ENCODE data around the gene SLC6A17.

SLC6A17 gene

DNA sequence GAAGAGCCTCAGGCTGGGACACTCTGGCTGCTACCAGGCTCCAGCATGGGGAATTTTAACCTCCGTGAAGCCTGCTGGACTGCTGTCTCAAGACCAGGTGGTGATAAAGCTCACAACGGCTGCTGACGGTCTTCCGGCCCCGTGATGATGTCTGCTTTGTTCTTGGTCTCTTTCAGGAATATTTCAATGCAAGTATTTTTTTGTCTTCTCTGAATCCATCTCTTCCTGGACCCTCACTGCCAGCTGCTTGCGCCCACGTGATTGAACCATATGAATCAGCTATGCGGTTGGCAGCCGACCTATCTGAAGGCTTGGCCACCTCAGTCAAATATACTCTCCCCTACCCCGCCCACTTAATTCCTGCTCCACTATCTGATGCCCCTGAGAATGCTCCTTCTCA, 14.6 kb upstream of the SLC6A17 start:
- DNase-seq: no peak

DNA sequence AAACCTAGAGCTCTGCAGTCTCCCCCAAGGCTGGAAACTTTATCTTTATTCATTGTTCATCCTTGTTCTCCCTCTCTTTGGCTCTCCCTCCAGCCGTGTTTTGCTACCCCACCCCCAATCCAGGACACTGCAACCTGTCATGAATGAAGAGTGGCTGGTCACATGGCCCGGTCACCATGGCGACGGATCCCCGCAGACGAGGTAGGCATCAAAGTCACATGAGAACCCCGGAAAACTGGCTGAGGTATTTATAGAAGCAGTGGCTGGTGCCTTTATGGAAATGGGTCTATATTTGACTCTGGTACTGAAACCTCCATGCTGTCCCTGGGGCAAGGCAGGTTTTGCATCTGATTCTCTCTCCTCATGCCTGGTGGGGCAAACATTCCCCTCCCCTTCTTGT, 13.4 kb upstream of the SLC6A17 start:
- peak; percentile 53 for DNase-seq

DNA sequence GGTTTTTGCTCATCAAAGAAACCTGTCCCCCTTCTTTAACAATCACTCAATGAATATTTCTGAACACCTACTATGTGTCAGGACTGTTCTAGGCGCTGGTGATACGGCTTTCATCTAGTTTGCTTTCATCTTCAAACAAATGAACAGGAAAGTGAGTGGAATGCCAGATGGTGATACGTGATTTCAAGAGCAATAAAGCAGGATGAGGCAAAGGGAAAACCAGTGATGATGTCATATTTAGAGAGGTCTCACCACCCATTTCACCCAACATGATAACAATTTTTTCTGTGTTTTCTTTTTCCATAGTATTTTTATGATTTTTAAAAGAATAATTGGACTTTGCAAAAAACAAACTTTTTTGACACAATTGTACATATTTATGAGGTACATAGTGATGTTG, 11.3 kb upstream of the SLC6A17 start:
- no peak for DNase-seq

- DNase-seq: no peak
Observed at GRCh38 chr1:110144366-110144765, 5.9 kb upstream of the SLC6A17 start.

DNA sequence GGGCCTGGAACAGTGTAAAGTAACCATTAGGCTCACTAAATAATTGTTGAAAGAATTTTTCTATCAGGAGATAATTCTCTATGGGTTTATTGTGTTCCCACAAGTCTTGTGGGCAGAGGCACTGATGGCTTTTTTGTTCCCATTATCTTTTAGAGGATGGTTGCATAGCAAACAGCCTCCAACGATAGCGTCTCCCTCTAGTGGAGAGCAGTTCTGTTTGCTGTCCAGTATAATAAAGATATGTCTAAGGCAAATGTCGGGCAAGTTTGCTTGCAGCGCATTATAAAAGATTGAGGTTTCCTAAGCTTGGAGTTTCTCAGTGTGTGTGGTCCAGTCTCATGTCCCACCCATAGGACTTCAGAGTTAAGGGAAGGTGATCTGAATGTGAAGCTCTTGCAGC, 1.3 kb upstream of the SLC6A17 start:
- peak; percentile 50 for DNase-seq

GRCh38 chr1:110151175-110151669, 928 bp downstream of the SLC6A17 start:
- no peak for DNase-seq

- DNase-seq: no peak
Observed at GRCh38 chr1:110152133-110152785, 2.0 kb downstream of the SLC6A17 start.

- peak; percentile 10 for DNase-seq
Observed at GRCh38 chr1:110153407-110153950, 3.2 kb downstream of the SLC6A17 start.

GRCh38 chr1:110155878-110156522, 5.7 kb downstream of the SLC6A17 start:
- no peak for DNase-seq

DNA sequence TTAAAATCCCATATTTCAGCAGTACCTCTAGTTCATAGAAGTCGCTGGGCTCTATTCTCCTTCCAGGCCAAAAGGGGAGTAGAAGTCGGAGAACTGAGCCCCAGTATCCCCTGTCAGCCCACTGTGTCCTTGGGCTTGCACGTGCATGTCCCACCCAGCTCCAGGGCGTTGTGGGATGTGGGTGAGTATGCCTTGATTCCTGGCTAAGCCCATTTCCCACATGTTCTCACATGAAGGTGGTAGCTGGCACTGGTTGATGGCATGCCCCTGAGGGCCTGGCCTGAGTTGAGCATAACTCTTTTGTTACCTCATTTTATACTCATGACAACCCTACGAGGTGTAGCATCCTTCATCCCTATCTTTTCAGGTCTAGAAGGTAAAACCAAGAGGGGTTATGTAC, 8.0 kb downstream of the SLC6A17 start:
- DNase-seq: no peak

- peak; percentile 37 for DNase-seq
Observed at GRCh38 chr1:110159168-110159567, 8.9 kb downstream of the SLC6A17 start.

DNA sequence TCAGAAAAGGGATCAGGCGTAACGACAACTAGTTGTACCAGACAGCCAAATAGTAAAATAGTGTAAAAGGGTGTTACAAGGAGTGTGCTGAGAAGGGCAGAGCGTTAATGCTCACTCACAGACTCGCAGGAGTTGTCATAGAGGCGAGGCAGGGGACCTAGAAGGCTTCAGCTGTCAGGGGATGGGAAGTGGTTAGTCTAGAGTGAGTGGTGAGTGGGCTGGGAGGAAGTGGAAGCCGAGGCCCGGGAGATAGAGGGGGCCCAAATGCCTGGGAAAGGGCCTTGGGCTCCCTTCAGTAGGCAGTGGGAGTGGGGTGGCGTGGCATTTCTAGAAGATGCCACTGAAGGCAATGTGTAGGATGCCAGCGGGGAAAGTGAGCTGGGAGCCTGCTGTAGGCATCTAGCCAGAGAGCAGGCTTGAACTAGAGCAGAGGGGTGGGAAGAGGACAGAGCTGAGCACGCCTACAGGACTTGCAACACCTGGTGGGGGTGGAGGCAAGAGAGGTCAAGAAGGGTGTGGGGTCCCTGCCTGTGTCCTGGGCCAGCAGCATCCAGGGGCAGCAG, 10.3 kb downstream of the SLC6A17 start:
- no peak for DNase-seq

GRCh38 chr1:110161165-110161564, 10.9 kb downstream of the SLC6A17 start:
- DNase-seq: no peak

DNA sequence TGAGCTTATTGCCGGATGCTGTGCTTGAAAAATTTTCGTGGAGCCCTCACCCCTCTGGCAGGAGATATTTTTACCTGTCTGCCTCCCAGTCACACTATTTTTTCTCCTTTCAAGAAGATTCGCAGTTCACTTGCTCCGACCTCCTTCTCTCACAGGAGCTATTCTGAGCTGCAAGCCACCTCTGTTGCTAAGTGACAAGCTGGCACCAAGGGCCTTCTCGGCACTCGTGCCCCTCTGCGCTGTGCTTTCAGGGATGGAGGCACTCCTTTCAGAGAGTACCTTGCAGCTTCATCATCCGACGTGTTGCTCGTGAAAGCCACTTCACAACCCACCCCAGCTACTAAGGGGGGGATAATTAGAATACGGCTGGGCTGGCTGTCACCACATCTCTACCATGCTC, 11.6 kb downstream of the SLC6A17 start:
- no peak for DNase-seq

DNA sequence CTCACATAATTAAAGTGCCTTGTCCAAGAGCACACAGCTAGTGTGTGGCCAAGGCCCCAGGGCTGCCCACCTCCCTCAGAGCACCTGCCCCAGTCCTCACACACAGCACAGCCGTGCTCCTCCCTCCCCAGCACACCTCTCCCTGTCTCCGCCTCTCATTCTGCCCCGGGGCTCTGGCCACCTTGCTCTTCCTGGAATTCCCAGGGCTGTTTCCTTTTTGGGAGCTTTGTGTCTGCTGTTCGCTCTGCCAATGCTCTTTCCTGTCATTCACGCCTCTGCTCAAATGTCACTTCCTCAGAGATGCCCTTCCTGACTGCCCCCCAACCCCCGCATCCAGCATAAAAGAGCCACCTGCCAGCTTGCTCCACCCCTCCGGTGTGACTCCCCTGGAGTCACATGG, 13.3 kb downstream of the SLC6A17 start:
- DNase-seq: no peak

- no peak for DNase-seq
Observed at GRCh38 chr1:110164725-110165350, 14.5 kb downstream of the SLC6A17 start.

DNA sequence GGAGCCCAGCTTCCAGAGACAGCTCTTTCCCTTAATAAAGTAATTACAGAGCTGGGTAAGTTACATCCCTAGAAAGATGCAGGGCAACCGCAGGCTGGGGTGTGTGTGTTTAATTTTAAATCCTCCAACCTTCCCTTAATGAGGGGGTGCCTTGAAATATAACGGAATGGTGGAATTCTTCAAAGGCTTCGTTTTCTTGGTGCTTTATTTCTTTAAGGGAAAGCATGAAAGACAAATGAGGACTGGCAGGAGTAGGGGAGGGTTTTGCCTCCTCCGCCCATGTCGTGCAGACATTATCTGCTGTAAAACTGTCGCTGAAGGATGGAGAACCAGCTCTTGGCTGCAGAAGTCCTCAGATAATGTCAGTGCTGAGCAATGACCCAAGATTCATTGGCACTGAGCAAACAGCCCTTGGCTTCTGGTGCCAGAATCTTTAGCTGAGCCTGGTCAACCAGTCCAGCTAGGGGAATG, 15.5 kb downstream of the SLC6A17 start:
- DNase-seq: no peak

DNA sequence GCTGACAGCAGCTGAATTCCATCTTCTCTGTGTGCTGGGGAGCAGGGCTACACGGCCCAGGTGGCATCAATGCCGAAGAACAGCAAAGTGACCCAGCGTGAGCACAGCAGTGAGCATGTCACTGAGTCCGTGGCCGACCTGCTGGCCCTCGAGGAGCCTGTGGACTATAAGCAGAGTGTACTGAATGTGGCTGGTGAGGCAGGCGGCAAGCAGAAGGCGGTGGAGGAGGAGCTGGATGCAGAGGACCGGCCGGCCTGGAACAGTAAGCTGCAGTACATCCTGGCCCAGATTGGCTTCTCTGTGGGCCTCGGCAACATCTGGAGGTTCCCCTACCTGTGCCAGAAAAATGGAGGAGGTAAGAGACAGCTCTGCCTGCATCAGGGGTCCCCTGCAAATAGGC, 16.6 kb downstream of the SLC6A17 start:
- no peak for DNase-seq

GRCh38 chr1:110170766-110171733, 20.8 kb downstream of the SLC6A17 start:
- peak; percentile 96 for DNase-seq

GRCh38 chr1:110172001-110172400, 21.7 kb downstream of the SLC6A17 start:
- no peak for DNase-seq

DNA sequence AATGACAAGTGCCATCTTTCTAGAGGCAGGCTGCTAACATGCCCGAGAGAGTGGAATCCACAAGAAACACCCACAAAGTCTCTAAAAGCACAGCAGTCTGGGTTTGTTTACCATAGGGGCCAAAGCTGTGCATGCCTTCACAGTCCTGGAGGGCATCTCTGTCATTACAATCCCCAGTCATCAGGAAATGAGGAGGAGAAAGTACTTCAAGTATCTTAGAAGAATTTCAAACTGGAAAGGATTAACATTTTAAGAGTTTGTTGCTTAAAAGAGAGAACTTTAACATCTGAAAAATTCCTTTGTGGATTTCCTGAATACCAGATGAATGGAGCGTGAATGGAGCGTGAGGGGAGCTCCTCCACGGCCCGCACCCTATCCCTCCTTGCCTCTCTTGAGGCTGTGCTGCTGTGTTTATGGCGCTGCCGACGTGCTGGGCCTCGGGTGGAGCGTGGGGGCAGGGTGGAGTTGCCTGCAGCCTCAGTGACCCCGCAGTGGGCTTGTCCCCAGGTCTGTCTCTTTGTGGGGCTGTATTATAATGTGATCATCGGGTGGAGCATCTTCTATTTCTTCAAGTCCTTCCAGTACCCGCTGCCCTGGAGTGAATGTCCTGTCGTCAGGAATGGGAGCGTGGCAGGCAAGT, 23.3 kb downstream of the SLC6A17 start:
- no peak for DNase-seq

- no peak for DNase-seq
Observed at GRCh38 chr1:110174961-110175360, 24.7 kb downstream of the SLC6A17 start.

Data from NCI-H82 (cell line).